T-helper 17 cell (primary cell): ENCODE measurements around the gene CLEC2L. TPM values are rescaled to one million over a fixed set of nuclear protein-coding genes. Genes with fewer than 3 reads are reported as not detected.

ENCODE experiments used
- ATAC-seq: fragments of 150-1000 bp; cut with Tn5 transposase; 2 replicates; pipeline ENCODE4 v1.10.0; 2021; ENCODE audit warnings: mild to moderate bottlenecking, moderate library complexity
- DNase-seq, 3 donors: peaks; one replicate each; pipeline versions ENCODE4 v3.0.0 to v3.0.0-alpha.2; 2020 to 2021
- H3K9me3 ChIP-seq: one replicate; pipeline ENCODE4 v1.7.0; 2013; ENCODE audit warnings: low read length, mild to moderate bottlenecking; ENCODE audit not compliant: control insufficient read depth, poor library complexity, severe bottlenecking
- H3K27ac Mint-ChIP-seq: one replicate; pipeline ENCODE4 v1.8.0; 2022; ENCODE audit warnings: mild to moderate bottlenecking, moderate library complexity, mixed read lengths
- H3K27me3 Mint-ChIP-seq: one replicate; pipeline ENCODE4 v1.8.0; 2022; ENCODE audit warnings: mixed read lengths
- H3K36me3 Mint-ChIP-seq: one replicate; pipeline ENCODE4 v1.8.0; 2022; ENCODE audit warnings: low read depth, mixed read lengths
- H3K4me1 Mint-ChIP-seq: one replicate; pipeline ENCODE4 v1.8.0; 2022; ENCODE audit warnings: mild to moderate bottlenecking, mixed read lengths
- H3K4me3 Mint-ChIP-seq: one replicate; pipeline ENCODE4 v1.8.0; 2022; ENCODE audit warnings: mild to moderate bottlenecking, moderate library complexity, mixed read lengths
- total RNA-seq, 4 donors: library from RNA in 2 of 4; stranded (reverse) in 2 of 4; gene quantifications; one replicate each; pipeline ENCODE4 v1.2.3 and lab custom pipeline; 2022 to 2026

The CLEC2L gene
- total RNA-seq, 2 donors from 2014 or later, result 2.6 TPM; not detected in 1

DNA sequence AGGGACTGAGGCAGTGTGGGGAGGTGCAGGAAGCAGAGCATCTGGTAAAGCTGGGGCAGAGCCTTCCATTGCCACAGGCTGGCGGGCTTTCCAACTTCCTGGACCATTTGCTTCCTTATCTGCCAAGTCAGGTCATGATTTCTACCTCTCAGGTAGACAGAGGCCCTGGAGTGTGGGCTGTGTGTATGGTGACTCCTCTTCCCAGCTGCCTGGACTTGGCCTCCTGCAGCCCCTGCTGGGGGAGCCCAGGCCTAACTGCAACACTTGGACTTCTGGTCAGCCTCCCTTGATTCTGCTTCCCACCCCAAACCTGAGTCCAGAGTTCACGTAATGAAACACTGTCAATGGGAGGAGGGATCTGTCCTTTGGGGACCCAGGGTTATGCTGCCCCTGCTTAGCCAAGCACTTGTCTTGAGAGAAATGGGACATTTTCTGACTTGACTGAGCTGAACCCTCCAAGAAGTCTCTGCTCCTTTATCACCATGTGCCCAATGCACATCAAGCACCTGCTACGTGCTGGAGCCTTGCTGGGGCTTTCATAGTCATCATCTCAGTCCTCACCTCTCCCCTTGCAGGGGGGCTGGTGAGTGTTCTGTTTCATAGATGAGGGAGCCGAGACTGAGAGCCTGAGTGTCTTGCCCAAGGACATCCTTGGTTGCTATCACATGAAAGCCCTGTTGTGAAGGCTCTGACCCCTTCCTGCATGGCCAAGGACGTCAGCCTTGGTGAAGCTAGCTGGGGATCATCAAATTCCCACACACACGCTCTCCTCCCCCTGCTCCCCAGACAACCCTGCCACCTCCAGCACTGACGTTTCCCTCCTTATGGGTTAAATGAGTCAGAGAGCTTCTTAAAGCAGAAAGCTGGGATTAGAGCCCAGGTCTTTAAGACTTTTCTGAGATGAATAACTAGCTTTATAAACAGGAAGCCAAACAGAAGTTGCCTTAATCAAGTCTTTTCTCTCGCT, 3.4 kb downstream of the CLEC2L start:
- H3K9me3 ChIP-seq, result no peaks in the 10 kb centered on the region
- Mint-ChIP-seq H3K4me1 (peaks cover 12% of the 10 kb centered on the region), H3K27ac (no peak overlapping the region), H3K27me3 (peaks cover 31% of the 10 kb centered on the region), H3K36me3 (peaks cover under 1% of the 10 kb centered on the region), H3K4me3 (peak overlapping the region; percentile 53)
- DNase-seq (no peak), ATAC-seq (no peak)

DNA sequence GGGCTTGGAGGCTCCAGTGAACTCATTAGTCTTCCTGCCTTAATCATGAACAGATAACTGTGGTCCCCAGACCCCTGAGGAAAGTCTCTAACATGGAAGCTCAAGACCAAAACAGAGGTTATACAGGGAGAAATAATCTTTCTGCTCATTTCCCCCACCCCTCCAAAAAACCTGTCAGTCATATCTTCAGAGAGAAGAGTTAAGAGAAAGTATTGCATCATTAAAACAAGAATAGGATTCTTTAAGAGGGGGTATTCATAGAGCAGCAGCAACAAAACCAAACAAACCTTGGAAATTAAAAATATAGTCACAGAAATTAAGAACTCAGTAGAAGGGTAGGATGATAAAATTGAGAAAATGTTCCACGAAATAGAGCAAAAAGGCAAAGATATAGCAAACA, 7.6 kb downstream of the CLEC2L start:
- no peaks in the 10 kb centered on the region for H3K9me3 ChIP-seq
- DNase-seq (no peak), ATAC-seq (no peak)
- H3K27ac Mint-ChIP-seq, result no peak overlapping the region
- H3K4me1 Mint-ChIP-seq, result peaks cover 5% of the 10 kb centered on the region
- peaks cover 32% of the 10 kb centered on the region for H3K27me3 Mint-ChIP-seq
- H3K36me3 Mint-ChIP-seq, result no peaks in the 10 kb centered on the region
- H3K4me3 Mint-ChIP-seq, result no peak overlapping the region

DNA sequence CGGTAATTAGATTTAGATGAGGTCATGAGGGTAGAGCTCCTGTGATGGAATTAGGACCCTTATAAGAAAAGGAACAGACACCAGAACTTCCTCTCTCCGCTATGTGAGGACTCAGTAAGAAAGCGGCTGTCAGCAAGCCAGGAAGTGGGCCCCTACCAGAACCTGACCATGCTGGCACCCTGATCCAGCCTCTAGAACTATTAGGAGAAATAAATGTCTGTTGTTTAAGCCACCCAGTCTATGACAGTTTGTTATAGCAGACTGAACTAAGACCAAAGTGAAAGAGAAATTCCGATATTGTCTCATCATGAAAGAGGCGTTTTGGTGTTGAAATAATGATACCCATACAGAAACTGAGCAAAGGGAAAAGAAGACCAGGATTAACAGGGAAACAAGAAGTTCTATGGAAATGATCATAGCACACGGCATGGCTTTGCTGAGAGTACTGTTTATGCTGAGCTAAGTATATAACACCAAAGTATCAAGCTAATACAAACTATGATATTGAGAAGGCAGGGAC, 9.2 kb downstream of the CLEC2L start:
- no peak overlapping the region for H3K27ac Mint-ChIP-seq
- H3K4me3 Mint-ChIP-seq, result no peak overlapping the region
- ATAC-seq, result no peak
- DNase-seq, result no peak
- H3K36me3 Mint-ChIP-seq, result no peaks in the 10 kb centered on the region
- no peaks in the 10 kb centered on the region for H3K9me3 ChIP-seq
- peaks cover 38% of the 10 kb centered on the region for H3K27me3 Mint-ChIP-seq
- H3K4me1 Mint-ChIP-seq, result no peaks in the 10 kb centered on the region

DNA sequence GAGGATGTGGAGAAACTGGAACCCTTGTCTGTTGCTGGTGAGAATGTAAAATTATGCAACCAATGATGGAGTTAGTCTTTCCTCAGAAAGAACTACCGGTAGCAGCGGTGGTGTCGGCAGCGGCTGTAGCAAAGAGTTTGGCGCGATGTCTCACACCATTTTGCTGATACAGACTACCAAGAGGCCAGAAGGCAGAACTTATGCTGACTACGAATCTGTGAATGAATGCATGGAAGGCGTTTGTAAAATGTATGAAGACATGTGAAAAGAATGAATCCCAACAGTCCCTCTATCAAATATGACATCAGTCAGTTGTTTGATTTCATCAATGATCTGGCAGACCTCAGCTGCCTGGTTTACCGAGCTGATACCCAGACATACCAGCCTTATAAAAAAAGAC, 10.6 kb downstream of the CLEC2L start:
- Mint-ChIP-seq H3K4me1 (no peaks in the 10 kb centered on the region), H3K27ac (no peak overlapping the region)

DNA sequence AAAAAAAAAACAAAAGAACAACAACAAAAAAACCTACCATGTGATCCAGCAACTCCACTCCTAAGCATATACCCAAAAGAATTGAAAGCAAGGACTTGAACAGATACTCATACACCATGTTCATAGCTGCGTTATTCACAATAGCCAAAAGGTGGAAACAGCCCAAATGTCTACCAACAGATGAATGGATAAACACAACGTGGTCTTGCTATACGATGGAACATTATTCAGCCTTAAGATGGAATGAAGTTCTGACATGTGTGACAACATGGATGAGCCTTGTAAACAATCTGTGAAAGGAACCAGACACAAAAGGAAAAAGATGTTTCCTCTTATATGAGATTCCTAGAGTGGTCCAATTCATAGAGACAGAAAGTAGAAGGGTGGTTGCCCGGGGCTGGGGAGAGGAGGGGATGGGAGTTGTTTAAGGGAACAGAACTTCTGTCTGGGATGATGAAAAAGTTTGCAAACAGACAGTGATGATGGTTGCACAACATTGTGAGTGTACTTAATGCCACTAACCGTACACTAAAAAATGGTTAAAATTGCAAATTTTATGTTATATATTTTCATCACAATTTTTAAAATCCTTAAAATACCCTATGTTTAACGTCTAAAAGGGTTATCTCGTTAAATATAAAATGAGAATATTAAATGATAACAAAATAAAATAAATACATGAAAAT, 11.6 kb downstream of the CLEC2L start:
- Mint-ChIP-seq H3K27me3 (peaks cover 26% of the 10 kb centered on the region), H3K27ac (no peak overlapping the region), H3K4me1 (peaks cover 2% of the 10 kb centered on the region), H3K36me3 (no peaks in the 10 kb centered on the region), H3K4me3 (no peak overlapping the region)
- H3K9me3 ChIP-seq, result no peaks in the 10 kb centered on the region
- ATAC-seq, result no peak
- no peak for DNase-seq

More for the DNA sequence above, 10.6 kb downstream of the CLEC2L start:
- no peak for ATAC-seq
- no peak for DNase-seq
- Mint-ChIP-seq H3K27me3 (peaks cover 29% of the 10 kb centered on the region), H3K4me3 (no peak overlapping the region), H3K36me3 (no peaks in the 10 kb centered on the region)
- no peaks in the 10 kb centered on the region for H3K9me3 ChIP-seq

DNA sequence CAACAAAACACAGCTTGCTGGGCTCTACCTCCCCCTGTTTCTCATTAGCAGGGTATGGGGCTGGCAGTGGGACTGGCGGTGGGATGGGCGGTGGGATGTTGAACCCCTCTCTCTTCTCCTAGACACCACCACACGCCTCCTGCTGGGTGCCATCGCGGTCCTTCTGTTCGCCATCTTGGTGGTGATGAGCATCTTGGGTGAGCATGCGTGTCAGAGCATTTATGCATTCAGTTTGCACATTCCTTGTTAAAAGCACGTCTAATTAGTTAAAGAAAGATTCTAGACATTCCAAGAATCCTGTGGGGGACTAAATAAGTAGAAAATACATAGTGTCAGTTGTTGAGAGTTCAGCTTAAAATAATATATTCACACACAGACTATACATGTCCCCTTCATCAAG, 12.7 kb downstream of the CLEC2L start:
- H3K36me3 Mint-ChIP-seq, result no peaks in the 10 kb centered on the region
- no peak for DNase-seq
- ATAC-seq, result no peak
- no peak overlapping the region for H3K4me3 Mint-ChIP-seq
- no peaks in the 10 kb centered on the region for H3K9me3 ChIP-seq
- peaks cover 26% of the 10 kb centered on the region for H3K27me3 Mint-ChIP-seq
- H3K27ac Mint-ChIP-seq, result no peak overlapping the region
- peaks cover 2% of the 10 kb centered on the region for H3K4me1 Mint-ChIP-seq

DNA sequence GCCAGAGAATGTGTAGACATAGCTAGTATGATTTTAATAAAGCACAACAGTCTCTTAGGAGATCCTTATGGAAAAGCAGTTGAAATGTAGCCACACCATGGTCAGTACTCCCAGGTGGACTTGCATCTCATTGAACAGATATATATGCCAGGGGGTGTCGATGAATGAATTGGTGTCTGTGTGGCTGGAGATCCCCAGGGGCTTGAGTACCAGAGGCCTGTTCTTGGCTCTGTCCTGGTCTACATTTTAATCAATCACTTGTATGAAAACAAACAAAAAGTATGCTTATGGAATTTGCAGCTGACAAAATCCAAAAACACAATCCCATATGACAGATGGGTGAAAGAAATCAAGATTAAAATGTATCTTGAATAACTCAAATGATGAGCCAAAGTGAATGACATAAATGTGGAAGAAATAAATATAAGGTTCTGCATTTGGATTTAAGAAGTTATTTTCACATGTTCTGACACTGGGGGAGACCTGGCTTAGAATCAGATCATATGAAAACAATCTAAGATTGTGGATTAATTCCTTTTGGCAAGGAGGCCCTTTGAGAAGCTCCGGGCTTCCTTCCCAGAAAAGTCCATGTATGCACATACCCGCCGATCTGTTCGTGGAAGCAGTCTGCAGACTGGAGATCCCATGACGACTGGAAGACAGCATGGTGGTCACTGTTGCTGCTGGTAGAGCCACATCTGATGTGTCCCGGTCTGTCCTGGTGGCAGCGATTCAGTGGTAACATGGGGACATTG, 15.6 kb downstream of the CLEC2L start:
- ATAC-seq (no peak), DNase-seq (no peak)
- H3K4me1 Mint-ChIP-seq, result peaks cover 2% of the 10 kb centered on the region
- no peaks in the 10 kb centered on the region for H3K9me3 ChIP-seq
- H3K36me3 Mint-ChIP-seq, result no peaks in the 10 kb centered on the region
- H3K27ac Mint-ChIP-seq, result no peak overlapping the region
- peaks cover 11% of the 10 kb centered on the region for H3K27me3 Mint-ChIP-seq
- H3K4me3 Mint-ChIP-seq, result no peak overlapping the region

DNA sequence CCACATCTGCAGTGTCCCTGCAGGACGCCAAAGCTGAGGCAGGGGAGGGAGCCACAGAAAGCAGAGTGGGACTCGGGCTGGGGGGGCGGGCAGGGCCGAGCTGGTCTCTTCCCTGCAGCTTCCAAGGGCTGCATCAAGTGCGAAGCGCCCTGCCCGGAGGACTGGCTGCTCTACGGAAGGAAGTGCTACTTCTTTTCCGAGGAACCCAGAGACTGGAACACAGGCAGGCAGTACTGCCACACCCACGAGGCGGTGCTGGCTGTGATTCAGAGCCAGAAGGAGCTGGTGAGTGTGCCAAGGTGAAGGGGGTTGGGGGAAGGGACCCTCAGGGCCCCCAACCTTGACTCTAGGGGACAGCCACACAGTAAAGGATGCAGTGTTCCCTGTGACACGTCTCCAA, 16.7 kb downstream of the CLEC2L start:
- no peaks in the 10 kb centered on the region for H3K9me3 ChIP-seq
- Mint-ChIP-seq H3K36me3 (no peaks in the 10 kb centered on the region), H3K4me1 (peaks cover 2% of the 10 kb centered on the region), H3K4me3 (no peak overlapping the region), H3K27me3 (peaks cover 8% of the 10 kb centered on the region), H3K27ac (no peak overlapping the region)
- ATAC-seq, result no peak
- no peak for DNase-seq

DNA sequence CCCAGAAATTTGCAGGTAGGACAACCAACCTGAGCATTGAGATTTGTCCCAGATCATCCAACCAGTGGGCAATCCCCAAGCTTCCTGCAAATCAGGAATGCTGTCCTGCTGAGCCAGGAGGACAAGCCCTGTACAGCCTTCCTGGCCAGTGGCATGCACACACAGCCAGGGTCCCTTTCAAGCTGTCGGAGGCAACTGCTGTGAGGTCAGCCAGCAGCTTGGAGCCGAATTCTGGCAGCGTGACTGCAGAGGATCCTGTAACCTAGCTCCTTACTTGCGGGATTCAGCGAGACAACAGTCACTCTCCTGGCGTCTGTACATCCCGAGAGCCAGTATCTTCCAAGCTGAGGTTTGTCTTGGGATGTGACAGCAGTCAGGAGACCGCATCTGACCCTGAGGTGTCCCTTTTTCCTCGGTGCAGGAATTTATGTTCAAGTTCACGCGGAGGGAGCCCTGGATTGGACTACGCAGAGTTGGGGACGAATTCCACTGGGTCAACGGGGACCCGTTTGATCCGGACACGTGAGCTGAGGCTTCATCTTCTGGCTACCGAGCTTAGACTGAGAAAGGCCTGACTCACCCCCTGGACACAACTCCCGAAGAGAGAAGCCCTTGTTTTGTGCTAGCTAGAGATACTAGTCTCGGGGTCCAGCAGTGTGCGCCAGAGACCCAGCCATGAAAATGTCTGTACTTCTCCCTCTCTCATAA, 18.3 kb downstream of the CLEC2L start:
- no peak for DNase-seq
- H3K36me3 Mint-ChIP-seq, result no peaks in the 10 kb centered on the region
- peaks cover 2% of the 10 kb centered on the region for H3K4me1 Mint-ChIP-seq
- ATAC-seq, result no peak
- H3K27ac Mint-ChIP-seq, result no peak overlapping the region
- H3K27me3 Mint-ChIP-seq, result peaks cover 8% of the 10 kb centered on the region
- H3K9me3 ChIP-seq, result no peaks in the 10 kb centered on the region
- no peak overlapping the region for H3K4me3 Mint-ChIP-seq

DNA sequence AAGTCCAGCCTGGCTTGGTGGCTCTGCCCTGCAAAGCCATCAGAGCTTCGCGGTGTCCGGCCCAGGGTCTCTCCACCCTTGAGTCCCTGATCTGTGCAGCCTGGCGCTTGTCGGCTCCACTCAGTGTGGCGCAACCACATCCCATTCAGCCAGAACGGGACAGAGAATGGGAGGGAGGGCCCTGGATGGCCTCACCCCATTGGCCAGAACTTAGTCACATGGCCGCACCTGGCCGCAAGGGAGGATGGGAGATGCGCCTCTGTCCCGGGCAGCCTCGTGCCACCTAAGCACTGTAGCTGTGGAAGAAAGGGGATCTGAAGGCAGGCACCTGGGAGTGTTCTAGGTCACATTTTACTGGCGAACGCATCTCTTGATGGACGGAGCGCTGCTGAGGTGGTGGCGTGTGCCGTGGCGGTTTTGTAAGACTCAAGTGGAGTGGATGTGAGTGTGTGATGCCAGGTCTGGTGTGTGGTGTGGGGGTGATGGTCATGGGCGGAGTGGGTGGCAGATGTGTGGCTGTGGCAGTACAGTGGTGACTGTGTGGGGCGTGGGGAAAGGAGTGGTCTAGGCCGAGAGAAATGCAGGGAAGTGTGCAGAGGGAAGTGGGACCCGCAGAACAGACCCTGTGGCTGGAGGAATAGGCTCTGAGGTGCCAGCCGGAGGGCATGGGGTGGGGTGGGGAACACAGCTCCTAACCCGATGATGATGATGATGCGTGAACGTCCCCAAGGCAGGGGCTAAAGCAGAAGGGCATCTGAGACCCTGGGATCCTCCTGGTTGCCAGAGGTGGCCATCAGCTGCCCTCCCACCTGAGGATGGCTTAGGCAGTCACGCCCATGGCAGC, 19.0 kb downstream of the CLEC2L start:
- H3K4me3 Mint-ChIP-seq, result no peak overlapping the region
- H3K4me1 Mint-ChIP-seq, result peaks cover 2% of the 10 kb centered on the region
- peaks cover 2% of the 10 kb centered on the region for H3K27me3 Mint-ChIP-seq
- no peaks in the 10 kb centered on the region for H3K9me3 ChIP-seq
- H3K27ac Mint-ChIP-seq, result no peak overlapping the region
- no peak for DNase-seq
- H3K36me3 Mint-ChIP-seq, result no peaks in the 10 kb centered on the region
- no peak for ATAC-seq

DNA sequence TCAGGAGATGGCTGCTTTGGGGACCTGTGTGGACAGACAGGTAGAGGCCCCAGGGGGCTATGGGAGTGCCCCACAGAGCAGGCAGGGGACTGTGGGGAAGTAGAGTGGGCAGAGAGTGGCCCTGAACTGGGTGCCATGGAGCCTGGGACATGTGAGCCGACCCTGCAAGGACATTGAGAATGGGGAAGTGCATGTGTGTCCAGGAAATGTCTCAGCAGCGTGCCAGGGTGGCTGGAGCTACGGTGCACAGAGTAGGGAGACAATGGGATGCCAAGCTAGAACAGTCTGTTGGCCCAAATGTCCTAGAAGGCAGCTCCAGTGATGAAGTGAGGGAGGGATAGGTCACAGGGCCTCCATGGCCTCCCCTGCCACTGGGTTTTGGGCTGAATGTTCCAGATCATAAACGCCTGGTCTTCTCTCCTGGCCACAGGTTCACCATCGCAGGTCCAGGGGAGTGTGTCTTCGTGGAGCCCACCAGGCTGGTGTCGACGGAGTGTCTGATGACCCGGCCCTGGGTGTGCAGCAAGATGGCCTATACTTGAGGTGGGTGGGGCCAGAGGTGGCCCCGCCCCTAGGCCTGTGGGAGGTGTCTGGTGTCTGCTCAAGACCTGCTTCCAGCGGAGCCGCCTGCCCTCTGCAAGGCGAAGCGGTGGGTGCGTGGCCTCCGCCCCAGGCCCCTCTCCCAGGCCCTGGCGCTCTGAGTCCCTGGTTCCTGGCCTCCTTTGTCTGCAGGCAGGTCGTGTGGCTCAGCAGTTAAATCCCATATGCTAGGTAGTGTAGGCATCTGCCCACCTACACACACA, 20.5 kb downstream of the CLEC2L start:
- no peak for DNase-seq
- H3K4me1 Mint-ChIP-seq, result peaks cover 4% of the 10 kb centered on the region
- no peak for ATAC-seq
- no peaks in the 10 kb centered on the region for H3K27me3 Mint-ChIP-seq
- H3K4me3 Mint-ChIP-seq, result no peak overlapping the region
- H3K27ac Mint-ChIP-seq, result no peak overlapping the region
- H3K36me3 Mint-ChIP-seq, result no peaks in the 10 kb centered on the region
- no peaks in the 10 kb centered on the region for H3K9me3 ChIP-seq
